GM21515 (cell line): ENCODE data around the gene NOSIP.

Source experiments
- ATAC-seq: cut with Tn5 transposase; IDR thresholded peaks from one replicate; pipeline ENCODE4 v1.9.1; 2021; ENCODE audit not compliant: unreplicated experiment

Gene NOSIP

DNA sequence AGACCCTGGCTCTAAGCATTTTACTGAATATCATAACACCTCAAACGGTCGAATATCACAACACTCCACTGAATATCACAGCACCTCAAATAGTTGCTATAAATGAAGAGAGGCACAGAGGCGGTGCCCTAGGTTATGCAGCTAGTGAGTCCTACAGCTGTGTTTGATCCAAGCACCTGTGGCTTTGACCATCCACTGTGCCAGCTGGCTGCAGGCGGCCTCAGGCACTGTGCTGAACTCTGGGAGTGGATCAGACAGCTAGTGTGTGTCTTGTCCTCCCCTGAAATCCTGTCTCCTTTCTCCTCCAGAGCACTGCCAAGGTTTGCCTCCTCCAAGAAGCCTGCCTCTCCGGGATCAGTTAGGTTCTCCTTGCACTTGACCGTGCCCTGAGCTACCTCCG is 7.3 kb downstream of the NOSIP start:
- ATAC-seq = no peak

DNA sequence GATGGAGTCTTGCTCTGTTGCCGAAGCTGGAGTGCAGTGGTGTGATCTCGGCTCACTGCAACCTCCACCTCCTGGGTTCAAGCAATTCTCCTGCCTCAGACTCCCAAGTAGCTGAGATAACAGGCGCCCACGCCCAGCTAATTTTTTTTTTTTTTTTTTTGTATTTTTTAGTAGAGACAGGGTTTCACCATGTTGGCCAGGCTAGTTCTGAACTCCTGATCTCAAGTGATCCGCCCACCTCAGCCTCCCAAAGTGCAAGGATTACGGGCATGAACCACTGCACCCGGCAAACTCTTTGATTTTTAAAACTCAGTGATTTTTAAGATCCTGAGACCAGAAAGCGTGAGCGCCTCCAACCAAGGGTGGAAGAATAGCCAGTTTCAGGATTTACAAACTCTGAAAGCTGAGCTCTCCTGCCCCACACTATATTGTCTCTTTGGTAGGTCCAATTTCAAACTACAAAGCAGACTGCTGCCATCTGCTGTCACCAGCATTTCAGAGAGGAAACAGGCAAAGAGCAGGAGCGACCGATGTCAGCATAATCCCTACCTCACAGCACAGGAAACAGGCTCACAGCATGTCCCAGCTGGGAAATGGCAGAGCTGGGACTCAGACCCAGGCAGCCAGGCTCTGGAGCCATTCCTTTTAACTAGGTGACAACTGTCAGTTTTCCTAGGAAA is 9.2 kb downstream of the NOSIP start:
- ATAC-seq = no peak

DNA sequence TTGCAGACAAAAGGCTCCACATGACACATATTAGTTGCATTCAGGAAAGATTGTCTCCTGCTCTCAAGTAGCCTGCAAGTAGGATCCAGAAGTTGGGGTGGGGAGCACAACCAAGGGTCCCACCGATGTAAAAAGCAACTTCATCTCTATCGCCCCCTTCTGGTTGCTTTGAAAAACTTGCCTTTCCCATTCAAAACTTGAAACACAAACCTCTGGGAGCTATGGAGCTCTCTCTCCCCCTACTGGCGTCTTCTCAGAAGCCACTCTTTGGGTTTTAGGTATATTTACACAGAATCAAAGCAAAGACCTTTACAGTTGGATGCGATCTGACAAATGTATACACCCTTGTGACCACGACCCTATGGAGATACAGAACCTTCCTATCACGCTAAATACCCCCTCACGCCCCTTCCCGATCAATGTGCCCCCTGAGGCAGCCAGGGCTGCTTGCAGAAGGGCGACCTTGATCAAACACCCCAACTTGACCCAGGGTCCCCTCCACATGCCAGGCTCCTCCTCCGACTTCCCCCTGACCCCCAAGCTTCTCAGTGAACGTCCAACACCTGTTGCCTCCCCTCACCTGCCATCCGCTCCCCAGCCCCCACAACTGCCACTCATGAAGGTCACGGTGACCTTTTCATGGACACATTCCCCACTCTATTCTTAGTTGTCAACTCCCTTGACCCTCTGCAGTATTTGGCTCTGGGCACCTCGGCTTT is 10.1 kb downstream of the NOSIP start:
- no peak for ATAC-seq

DNA sequence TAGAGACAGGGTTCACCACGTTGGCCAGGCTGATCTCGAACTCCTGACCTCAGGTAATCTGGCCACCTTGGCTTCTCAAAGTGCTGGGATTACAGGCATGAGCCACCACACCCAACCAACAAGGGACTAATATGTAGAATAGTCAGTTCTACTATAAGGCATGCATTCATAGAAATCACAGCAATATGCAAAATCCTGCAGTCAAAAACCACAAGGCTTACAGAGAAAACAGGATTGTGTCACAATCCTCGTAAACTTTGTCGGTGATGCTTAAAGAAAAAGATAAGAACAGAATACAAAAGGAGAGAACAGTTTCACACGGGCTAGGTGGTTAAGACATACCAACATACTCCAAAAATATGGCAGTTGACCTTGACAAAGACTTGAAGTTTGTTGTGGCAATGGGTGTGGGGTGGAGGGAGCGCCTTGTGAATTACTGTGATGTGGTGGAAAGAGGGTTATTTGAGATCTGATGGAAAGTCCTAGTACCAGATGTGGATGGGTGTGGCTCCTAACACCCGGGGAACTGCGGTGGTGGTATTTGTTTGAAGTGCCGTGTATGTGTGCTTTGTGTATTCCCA is 12.4 kb downstream of the NOSIP start:
- ATAC-seq = no peak

DNA sequence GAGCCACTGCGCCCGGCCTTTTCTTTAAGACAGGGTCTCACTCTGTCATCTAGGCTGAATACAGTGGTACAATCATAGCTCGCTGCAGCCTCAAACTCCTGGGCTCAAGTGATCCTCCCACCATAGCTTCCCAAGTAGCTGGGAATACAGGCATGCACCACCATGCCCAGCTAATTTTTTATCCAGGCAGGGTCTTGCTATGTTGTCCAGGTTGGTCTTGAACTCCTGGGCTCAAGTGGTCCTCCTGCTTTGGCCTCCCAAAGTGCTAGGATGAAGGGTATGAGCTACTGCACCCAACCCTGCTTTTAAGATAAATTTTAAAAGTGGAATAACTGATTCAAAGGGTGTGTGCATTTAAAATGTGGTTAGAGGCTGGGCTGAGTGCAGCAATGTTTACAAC is 14.1 kb downstream of the NOSIP start:
- no peak for ATAC-seq

DNA sequence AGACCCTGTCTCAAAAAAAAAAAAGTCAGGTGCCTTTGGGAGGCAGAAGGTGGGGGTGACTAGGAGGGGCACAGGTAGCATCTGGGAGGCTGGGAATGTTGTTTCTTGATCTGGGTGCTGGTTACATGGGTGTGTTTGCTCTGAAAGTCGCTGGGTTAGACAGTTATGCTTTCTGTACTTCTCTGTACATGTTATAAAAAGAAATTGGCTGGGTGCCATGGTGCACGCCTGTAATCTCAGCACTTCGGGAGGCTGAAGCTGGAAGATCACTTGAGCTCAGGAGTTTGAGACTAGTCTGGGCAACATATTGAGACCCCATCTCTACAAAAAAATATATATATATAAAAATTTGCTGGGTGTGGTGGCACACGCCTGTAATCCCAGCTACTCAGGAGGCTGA is 15.1 kb downstream of the NOSIP start:
- ATAC-seq = no peak

DNA sequence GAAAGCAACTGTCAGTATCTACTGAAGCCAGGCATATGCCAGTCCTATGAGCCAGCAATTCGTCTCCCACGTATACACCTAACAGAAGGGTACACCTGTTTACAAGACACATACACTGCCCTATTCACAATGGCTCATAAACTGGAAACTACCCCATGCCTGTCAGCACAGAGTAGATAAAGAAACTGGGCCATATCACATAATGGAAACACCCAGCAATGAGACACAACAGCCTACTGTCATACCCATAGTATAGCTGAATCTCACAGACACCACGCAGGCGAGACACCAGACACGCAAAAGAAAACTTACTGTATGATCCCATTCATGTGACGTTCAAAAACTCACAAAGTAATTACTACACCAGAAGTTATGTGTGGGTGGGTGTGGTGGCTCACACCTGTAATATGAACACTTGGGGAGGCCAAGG is 15.7 kb downstream of the NOSIP start:
- no peak for ATAC-seq

DNA sequence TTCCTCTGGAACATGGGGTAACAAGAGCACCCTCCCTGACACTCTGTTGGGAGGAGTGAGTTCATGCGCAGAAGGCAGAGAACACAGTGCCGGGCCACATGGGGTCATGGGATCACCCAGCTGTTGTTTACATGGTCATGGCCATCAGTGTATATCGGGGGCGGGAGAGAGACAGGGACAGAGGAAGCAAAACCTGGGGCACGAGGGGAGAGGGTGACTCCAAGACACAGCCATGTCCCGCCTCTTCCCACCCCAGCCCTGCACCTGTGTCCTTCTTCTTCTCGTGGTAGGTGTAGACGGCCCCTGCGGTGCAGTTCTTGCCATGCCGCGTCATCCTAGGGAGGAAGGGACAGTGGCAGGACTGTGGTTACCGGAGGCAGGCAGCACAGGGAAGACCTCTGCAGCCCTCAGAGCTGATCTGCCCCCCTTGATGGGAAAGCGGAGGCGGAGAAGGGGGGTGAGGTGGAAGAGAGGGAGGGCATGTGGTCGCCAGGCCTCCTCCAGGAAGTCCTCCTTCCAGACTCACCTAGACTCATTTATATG is 19.9 kb downstream of the NOSIP start:
- no peak for ATAC-seq

DNA sequence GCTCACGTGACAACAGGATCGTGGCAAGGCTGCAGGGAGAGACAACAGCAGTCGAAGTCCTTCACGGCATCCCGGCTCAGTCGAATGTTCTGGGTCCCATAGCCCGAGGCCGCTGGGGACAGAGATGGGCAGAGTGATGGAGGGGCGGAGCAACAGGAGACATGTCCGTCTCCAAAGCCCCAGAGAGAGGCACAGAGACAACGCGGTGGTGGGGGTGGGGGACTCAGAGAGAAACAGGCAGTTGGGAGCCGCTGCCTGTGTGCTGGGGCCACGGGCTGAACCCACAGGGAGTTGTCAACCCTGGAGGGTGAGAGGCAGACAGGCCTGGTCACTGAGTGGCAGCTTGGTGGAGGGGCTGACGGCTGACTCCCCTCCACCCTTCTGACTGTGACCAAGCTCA is 20.4 kb downstream of the NOSIP start:
- no peak for ATAC-seq

DNA sequence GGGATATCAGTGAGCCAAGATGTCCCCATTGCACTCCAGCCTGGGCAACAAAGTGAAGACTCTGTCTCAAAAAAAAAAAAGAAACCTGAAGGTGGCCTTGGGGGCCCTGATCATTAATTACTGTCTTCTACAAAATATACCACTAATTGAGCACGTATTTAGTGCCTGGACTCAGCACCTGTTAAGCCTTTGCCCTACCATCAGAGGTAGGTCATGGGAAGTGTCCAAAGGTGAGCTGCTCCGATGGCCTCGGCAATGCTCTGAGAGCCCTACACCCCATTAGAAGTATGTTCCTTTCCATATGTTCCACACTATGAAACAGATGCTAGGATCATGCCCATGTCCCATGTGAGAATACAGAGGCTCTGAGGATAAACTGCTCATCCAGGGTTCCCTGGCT is 20.9 kb downstream of the NOSIP start:
- ATAC-seq = no peak

DNA sequence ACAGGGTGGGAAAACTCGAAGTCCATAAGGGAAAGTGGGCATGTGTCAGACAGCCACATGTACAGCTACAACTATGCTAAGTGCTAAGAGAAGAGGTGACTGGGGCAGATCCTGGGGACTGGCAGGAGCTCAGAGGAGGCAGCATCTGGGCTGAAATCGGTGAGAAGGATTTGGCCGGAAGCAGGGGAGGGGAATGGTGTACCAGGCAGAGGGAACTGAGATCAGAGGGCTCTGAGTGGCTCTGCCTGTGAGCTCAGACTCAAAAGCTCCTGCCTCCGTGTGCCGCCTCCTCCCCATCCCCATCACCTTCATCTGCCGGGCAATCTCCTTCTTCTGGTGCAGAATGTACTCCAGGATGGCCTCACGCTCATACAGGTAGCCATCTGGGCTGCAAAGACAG is 21.8 kb downstream of the NOSIP start:
- ATAC-seq = no peak

DNA sequence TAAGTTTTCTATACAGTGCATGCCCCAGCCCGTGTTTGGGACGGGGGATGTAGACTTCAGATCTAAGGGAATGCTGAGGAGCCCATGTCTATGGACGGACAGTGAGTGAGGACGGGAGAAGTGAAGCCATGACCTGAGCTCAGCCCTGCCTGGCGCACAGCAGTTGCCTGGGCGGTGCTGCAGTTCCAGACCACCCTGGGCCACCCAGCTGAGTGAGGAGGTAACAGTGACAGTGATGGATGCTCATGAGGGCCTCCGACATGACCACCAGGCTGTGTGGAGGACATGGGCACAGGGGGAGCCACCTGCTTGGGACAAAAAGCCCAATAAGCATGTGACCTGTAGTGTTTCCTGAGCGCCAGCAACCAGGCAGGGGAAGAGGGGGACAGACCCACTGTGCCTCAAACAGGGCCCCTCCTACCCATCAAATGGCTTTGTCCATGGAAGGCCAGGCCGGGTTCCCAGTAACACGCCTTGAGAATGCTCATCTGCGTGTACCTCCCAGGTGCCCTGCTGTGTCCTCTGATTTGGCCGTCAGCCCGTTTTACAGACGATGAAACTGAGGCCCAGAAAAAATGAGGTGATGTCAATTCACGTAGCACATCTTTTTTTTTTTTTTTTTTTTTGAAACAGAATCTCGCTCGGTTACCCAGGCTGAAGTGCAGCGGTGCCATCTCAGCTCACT is 22.6 kb downstream of the NOSIP start:
- no peak for ATAC-seq

DNA sequence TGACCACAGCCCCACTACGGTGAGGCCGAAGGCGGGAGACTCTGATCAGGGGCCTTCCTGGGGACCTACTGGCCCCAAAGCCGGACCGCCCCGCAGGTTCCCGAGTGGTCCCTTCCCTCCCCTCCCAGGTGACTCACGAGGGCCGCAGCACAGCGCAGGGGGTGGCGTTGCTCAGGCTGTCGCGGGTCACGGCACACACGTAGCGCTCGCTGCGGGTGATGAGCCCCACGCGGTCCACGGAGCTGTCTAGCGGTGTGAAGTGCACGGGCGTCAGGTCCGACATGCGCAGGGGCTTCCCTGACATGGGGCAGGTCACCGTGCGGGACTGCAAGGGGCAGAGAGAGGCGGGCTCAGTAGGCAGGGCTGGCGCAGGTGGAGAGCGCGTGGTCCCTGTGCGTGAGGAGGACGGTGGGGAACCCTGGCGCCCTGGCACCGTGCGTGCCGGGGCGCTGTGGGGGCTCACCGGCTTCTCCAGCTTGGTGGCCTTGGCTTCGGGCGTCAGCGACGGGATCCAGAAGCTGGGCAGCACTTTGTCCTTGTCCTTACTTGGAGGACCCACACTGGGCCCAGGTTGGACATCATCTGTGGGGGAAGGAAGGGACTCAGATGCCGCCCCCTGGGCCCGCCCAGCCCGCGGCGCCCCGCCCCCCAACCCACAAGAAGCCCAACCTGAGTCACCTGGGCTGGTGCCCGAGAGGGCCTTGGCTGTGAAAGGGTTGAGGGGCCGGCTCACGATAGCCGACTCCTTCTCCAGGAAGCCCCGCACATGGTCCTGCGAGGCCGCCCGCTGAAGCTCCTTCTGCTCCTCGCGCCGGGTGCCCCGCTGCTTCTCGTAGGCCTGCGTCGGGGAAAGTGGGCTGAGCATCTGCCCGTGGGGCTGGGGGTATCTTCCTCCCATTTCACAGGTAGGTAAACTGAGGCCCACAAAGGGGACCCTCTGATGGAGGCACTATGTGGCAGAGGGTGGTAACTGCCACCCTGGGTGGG is 23.7 kb downstream of the NOSIP start:
- no peak for ATAC-seq

DNA sequence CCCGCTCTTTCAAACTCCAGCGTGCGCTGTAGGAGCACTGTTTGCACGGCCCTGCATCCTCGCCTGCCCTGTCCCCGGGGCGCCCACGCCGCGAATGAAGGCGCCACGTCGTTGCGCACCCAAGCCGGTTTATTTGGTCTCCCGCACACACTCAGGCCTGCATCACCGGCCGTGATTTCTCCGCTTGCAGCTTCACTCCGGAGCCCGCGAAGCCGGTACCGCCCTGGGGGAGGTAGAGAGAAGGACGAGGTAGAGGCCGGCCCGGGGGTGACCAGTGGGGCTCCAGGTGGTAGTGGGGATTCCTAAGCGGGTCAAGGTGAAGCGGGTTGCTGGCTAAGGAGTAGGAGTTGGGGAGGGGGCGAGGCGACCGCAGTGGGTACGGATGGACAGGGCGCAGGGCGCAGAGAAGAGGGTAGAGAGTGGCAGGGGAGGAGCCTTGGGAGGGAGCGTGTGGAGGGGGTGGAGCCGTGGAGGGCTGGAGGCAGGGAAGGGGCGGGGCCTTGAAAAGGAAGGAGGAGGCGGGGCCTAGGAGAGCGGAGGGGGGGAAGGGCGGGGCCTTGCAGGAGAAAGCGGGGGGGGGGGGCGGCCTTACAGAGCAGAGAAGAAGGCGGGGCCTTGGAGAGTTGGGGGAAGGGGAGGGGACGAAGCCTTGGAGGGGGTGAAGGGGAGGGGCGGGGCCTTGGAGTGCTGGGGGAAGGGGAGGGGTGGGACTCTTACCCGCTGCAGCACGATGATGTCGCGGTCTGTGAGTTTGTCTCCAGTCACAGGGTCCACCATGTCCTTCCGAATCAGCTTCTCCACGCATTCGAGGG is 24.6 kb downstream of the NOSIP start:
- ATAC-seq = no peak

DNA sequence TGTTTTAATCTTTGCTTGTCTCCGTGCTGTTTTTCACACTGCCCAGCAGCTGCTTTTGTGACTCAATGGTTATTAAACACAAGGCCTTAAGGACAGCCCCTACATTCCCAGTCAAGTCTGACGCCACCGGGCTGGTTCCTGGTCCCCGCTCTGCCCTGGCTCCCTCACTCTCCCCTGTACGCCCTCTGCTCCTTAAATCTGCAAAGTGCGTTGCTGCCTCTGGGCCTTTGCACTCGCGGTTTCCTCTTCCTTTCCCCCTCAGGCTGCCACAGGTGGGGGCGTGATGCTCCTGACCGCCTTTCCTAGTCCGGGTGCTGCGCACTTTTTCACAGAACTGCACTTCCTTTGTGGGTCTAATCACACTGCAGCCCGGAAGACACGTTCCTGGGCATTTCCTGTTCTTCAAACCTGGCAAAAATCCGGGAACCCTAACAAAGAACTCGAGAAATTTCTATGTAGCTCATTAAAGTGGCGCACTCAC is 25.6 kb downstream of the NOSIP start:
- no peak for ATAC-seq

DNA sequence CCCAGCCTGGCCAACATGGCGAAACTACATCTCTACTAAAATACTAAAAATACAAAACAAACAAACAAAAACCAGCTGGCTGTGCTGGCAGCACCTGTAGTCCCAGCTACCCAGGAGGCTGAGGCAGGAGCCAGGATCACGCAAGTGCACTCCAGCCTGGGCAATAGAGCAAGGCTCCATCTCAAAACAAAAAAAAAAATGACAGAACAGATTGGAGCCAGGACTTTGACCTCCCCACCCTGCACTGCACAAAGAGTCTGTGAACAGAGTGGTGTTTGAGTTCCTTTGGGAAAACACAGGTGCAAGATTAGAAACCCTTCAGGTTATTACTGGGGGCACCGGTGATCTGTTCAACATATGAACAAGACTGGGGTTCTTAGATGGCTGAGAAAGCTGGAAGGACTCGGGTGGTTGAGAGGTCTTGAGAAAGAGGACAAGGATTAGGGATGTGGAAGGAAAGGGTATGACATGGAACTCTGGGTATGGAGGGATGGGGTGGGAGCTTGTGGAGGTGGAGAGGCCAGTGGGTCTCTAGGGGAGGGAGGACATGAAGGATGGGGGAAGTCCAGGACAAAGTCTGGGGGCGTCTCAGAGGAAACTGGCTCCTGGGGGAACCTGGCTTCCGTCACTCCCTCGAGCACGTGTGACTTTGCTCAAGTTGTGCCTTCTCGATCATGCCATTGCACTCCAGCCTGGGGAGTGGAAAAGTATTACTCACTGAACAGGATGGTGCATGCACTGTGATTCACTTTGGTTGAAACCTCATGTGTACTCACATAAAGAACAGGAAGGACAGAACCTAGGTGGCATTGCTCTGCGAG is 26.7 kb downstream of the NOSIP start:
- no peak for ATAC-seq

DNA sequence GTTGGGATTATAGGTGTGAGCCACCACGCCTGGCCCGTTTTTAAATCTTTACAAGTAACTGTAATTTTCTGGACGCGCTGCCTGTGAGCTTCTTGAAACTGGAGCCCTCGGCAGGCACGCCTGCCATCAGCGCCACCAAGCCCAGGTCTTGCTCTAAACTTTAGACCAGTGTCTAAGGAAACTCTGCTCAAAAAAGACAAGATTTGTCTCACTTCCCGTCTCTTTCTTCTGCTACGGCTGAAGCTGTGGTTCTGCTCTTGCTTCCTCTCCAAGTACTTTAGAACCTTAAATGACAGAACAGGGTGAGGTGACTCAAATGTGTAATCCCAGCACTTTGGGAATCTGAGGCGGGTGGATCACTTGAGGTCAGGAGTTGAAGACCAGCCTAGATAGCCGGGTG is 27.6 kb downstream of the NOSIP start:
- no peak for ATAC-seq

DNA sequence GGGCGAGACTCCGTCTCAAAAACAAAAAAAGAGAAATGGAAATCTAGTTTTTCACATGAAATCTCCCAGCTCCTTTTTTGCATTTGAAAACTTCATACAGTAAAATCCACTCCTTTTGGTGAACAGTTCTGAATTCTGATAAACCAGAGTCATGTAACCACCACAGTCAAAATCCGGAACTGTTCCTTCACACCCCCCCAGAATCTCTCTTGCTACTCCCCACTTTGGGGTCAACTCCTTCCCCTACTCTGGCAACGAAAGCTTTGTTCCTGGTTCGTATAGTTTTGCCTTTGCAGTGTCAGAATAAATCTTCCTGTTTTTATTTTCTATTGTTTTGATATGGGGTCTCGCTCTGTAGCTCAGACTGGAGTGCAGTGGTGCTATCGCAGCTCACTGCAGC is 28.8 kb downstream of the NOSIP start:
- ATAC-seq = no peak

DNA sequence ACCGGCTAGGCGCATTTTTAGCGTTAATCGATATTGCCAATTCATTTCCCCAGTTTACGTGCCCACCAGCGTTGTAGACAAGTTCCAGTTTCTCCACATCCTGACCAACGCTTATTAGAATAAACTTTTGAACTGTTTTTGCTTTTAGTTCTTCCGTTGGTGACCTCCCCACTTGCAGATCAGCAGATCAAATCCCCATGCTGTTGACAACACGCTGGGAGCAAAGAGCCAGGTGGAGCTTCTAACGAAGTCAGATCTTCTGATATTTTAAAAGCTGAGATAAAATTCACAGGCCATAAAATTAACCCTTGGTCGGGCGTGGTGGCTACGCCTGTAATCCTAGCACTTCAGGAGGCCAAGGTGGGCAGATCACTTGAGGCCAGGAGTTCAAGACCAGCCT is 31.3 kb downstream of the NOSIP start:
- ATAC-seq = no peak
